Lower leg skin (tissue), 3 donors: Measurements from ENCODE around the gene PTPRT.

Source experiments
- POLR2A ChIP-seq, 2 donors: fragments of 450-650 bp; IDR thresholded peaks; one replicate each; pipeline ENCODE4 v1.6.1; 2016 to 2017; ENCODE audit warnings: antibody characterized with exemption in 2 of 2, mild to moderate bottlenecking in 1 of 2, moderate library complexity in 1 of 2
- TF ChIP-seq, protein P1 (sequence below), 3 donors: fragments of 450-650 bp; IDR thresholded peaks; one replicate each; pipeline ENCODE4 v1.5.1; 2016; ENCODE audit warnings: antibody characterized with exemption in 3 of 3, mild to moderate bottlenecking in 3 of 3, moderate library complexity in 2 of 3

DNA sequence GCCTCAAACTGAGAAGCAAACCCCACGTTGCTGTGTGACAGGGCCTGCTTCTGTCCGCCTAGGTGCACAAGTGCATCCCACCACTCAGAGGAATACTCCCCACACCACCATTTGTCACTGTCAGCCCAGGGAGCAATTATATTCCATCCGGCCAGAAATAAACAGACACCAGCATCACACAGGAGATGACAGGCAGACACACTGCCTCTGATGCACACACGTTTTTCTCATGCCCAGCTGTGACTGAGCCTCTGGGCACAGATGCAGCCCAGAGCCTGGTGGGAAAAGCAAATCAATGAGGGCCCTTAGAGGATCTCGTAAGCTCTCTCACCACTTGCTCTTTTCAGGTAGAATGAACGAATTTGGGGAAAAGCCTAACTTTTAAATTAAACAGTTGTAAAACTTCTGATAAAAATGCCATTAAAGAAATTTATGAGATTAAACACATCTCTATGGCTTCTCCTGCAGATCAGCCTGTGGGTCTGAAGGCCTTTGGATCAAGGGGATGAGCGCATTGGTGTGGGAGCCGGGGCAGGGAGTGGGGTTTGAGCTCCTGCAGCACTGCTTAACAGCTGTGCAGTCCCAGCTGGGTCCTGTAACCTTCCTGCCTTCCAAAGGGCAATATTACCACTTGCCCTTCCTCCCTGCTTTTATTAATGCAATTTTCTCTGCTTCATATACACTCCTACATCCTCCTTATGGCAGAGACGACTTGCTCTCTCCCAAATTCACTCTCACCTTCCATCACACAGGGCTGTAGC is 624.3 kb downstream of the PTPRT start:
- TF ChIP-seq, protein P1, sequence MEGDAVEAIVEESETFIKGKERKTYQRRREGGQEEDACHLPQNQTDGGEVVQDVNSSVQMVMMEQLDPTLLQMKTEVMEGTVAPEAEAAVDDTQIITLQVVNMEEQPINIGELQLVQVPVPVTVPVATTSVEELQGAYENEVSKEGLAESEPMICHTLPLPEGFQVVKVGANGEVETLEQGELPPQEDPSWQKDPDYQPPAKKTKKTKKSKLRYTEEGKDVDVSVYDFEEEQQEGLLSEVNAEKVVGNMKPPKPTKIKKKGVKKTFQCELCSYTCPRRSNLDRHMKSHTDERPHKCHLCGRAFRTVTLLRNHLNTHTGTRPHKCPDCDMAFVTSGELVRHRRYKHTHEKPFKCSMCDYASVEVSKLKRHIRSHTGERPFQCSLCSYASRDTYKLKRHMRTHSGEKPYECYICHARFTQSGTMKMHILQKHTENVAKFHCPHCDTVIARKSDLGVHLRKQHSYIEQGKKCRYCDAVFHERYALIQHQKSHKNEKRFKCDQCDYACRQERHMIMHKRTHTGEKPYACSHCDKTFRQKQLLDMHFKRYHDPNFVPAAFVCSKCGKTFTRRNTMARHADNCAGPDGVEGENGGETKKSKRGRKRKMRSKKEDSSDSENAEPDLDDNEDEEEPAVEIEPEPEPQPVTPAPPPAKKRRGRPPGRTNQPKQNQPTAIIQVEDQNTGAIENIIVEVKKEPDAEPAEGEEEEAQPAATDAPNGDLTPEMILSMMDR (IDR thresholded peaks at IDR 0.05): no peak
- TF ChIP-seq POLR2A (IDR thresholded peaks at IDR 0.05): no peak
